T-cell (primary cell): Measurements from ENCODE around the gene ZNF33B. TPM values are rescaled to one million over a fixed set of nuclear protein-coding genes. Genes with fewer than 3 reads are reported as not detected.
"Not testable (repeated sequence)": the region's sequence is repeated elsewhere in the genome, so short reads cannot be mapped to it uniquely, and the experiment has no call there.

Experiments
- ATAC-seq, 4 experiments: fragments of 200-7000 bp in 3 of 4; fragments of 150-1000 bp in 1 of 4; cut with Tn5 transposase; replicated peaks in 1 of 4; 1 replicate in 3 of 4; 2 replicates in 1 of 4; pipeline ENCODE4 v1.10.0; 2021; ENCODE audit warnings: moderate library complexity in 3 of 4, mild to moderate bottlenecking in 2 of 4, moderate number of reproducible peaks in 1 of 4
- CTCF ChIA-PET, 2 donors: fragments of 300-600 bp; sonication (Branson Sonifier 250); formaldehyde crosslinking; loops; one replicate each; lab custom pipeline; 2022; ENCODE audit warnings: antibody characterized with exemption in 2 of 2; lab: Charles Lee
- POLR2A ChIA-PET, 2 donors: fragments of 300-600 bp; sonication (Branson Sonifier 250); formaldehyde crosslinking; loops; one replicate each; lab custom pipeline; 2022; ENCODE audit warnings: antibody characterized with exemption in 2 of 2; lab: Charles Lee
- DNase-seq, 35 experiments: peaks; one replicate each; pipeline versions ENCODE4 v3.0.0 to v3.0.0-alpha.2; 2013 to 2023
- H3K27ac ChIP-seq: one replicate; pipeline ENCODE4 v1.5.1; 2013; ENCODE audit warnings: low read length
- H3K27me3 ChIP-seq, 2 experiments: replicated peaks in 1 of 2; 1 replicate in 1 of 2; 2 replicates in 1 of 2; pipeline versions ENCODE4 v1.6.1 to v1.7.0; 2013; ENCODE audit warnings: low read length in 1 of 2, mixed read lengths in 1 of 2; ENCODE audit not compliant: control insufficient read depth in 2 of 2, insufficient read depth in 2 of 2; ENCODE audit errors: extremely low read depth in 1 of 2
- H3K36me3 ChIP-seq, 2 donors: 1 replicate in 1 of 2; 2 replicates in 1 of 2; pipeline versions ENCODE4 v1.6.1 to v1.7.0; 2013; ENCODE audit warnings: low read length in 1 of 2; ENCODE audit not compliant: control insufficient read depth in 2 of 2, insufficient read depth in 1 of 2; ENCODE audit errors: extremely low read depth in 1 of 2
- H3K4me1 ChIP-seq, 2 experiments: 1 replicate in 1 of 2; 2 replicates in 1 of 2; pipeline versions ENCODE4 v1.6.1 to v1.7.0; 2013; ENCODE audit warnings: low read length in 2 of 2, mixed read lengths in 1 of 2; ENCODE audit not compliant: insufficient read depth in 2 of 2, control insufficient read depth in 1 of 2; ENCODE audit errors: extremely low read depth in 1 of 2
- H3K4me3 ChIP-seq, 2 donors: 1 replicate in 1 of 2; 2 replicates in 1 of 2; pipeline versions ENCODE4 v1.5.1 to v1.7.0; 2013; ENCODE audit warnings: mild to moderate bottlenecking in 2 of 2, low read length in 1 of 2, moderate library complexity in 1 of 2; ENCODE audit not compliant: control insufficient read depth in 1 of 2; ENCODE audit errors: extremely low read depth in 1 of 2
- H3K9me3 ChIP-seq: 2 replicates; pipeline ENCODE4 v1.7.0; 2013
- H3K27ac Mint-ChIP-seq, 2 donors: one replicate each; pipeline ENCODE4 v1.8.0; 2020 to 2021; ENCODE audit warnings: mild to moderate bottlenecking in 2 of 2, mixed read lengths in 2 of 2
- H3K27me3 Mint-ChIP-seq, 2 donors: one replicate each; pipeline ENCODE4 v1.8.0; 2021 to 2022; ENCODE audit warnings: mixed read lengths in 2 of 2
- H3K36me3 Mint-ChIP-seq: one replicate; pipeline ENCODE4 v1.8.0; 2021; ENCODE audit warnings: mixed read lengths
- H3K4me1 Mint-ChIP-seq, 3 donors: one replicate each; pipeline ENCODE4 v1.8.0; 2020 to 2022; ENCODE audit warnings: mixed read lengths in 3 of 3, mild to moderate bottlenecking in 1 of 3
- H3K4me3 Mint-ChIP-seq, 3 donors: one replicate each; pipeline ENCODE4 v1.8.0; 2020 to 2022; ENCODE audit warnings: mild to moderate bottlenecking in 3 of 3, mixed read lengths in 3 of 3, moderate library complexity in 3 of 3
- H3K9me3 Mint-ChIP-seq, 3 donors: one replicate each; pipeline ENCODE4 v1.8.0; 2020 to 2022; ENCODE audit warnings: mixed read lengths in 3 of 3
- WGBS: methylation state at CpG from one replicate; pipeline ENCODE4 v1.1.5; 2013; ENCODE audit warnings: missing lambda C conversion rate; ENCODE audit not compliant: insufficient coverage; 5-methylcytosine and 5-hydroxymethylcytosine counted together
- total RNA-seq, 35 experiments: library from RNA in 6 of 35; stranded (reverse) in 6 of 35; fragments of 120-200 nt in 1 of 35; gene quantifications; one replicate each; pipeline versions ENCODE4 v1.2.1 to v1.2.4 and lab custom pipeline; 2013 to 2026

Gene ZNF33B
- total RNA-seq, 5 donors from 2014 or later (not counting 1 experiment from before 2014, with no cell fraction given): 26.4 to 61.6 (median 57.7) TPM

DNA sequence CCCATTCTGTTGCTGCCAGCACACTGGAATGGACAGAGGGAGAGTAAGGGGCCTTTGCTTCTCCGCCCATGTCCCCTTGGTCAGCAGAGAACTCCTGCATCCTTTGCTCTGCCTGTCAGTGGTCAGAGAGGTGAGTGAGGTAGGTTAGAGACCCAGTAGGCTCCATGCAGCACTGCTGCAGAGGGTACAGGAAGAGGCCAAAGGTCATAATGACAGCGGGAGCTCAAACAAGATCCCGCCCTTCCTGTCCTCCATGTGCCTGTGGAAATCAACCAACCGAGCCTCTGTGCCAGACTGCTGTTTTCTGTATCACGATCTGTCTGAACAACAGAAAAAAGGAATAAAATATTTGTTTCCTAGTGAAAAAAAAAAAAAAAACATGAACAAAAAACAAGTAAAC, 81.4 kb downstream of the ZNF33B start:
- peaks cover 0 to 2% of the 10 kb centered on the region in 2 experiments for H3K27me3 ChIP-seq
- peaks cover 0 to 12% of the 10 kb centered on the region in 2 donors for H3K27me3 Mint-ChIP-seq
- no peak overlapping the region for H3K27ac Mint-ChIP-seq
- 80% methylated on average over 3 of the region's 5 CpGs for WGBS
- H3K36me3 Mint-ChIP-seq: peaks cover 4% of the 10 kb centered on the region
- ChIA-PET CTCF (no interaction called here), POLR2A (no interaction called here)
- peaks cover 11 to 15% (median 12%) of the 10 kb centered on the region in 3 donors for H3K4me1 Mint-ChIP-seq
- H3K27ac ChIP-seq: no peak overlapping the region
- H3K4me3 ChIP-seq: no peak overlapping the region
- H3K4me3 Mint-ChIP-seq: no peak overlapping the region
- ATAC-seq (no peak), DNase-seq (no peak)
- no peaks in the 10 kb centered on the region for H3K9me3 ChIP-seq
- no peaks in the 10 kb centered on the region for H3K36me3 ChIP-seq
- peaks cover 6% of the 10 kb centered on the region in 2 experiments for H3K4me1 ChIP-seq
- H3K9me3 Mint-ChIP-seq: no peaks in the 10 kb centered on the region

DNA sequence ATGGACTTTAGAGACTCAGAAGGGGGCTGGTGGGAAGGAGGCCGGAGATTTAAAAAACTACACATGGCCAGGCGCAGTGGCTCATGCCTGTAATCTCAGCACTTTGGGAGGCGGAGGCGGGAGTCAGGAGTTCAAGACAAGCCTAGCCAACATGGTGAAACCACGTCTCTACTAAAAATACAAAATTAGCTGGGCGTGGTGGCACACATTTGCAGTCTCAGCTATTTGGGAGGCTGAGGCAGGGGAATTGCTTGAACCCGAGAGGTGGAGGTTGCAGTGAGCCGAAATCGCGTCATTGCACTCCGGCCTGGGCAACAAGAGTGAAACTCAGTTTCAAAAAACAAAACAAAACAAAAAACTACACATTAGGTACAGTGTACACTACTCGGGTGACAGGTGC, 84.8 kb downstream of the ZNF33B start:
- H3K36me3 ChIP-seq, POLR2A ChIA-PET, DNase-seq, H3K27me3 Mint-ChIP-seq, H3K27me3 ChIP-seq, H3K27ac Mint-ChIP-seq, ATAC-seq, H3K9me3 Mint-ChIP-seq, H3K9me3 ChIP-seq, H3K27ac ChIP-seq, H3K4me3 ChIP-seq: not testable (repeated sequence)
- WGBS: 88% methylated on average over 4 of the region's 12 CpGs
- CTCF ChIA-PET: interaction anchor here in 1 of 2 donors (0.7 kb wide), 1 partner anchor 1117 kb away, joined by 4 read pairs; no protein-coding TSS in a partner anchor
- Mint-ChIP-seq H3K4me1 (peaks cover 38 to 39% (median 38%) of the 10 kb centered on the region in 3 donors), H3K4me3 (peak overlapping the region; percentile 94 to 99 (median 99)), H3K36me3 (peaks cover 25% of the 10 kb centered on the region)
- H3K4me1 ChIP-seq: peaks cover 11 to 18% of the 10 kb centered on the region in 2 experiments

DNA sequence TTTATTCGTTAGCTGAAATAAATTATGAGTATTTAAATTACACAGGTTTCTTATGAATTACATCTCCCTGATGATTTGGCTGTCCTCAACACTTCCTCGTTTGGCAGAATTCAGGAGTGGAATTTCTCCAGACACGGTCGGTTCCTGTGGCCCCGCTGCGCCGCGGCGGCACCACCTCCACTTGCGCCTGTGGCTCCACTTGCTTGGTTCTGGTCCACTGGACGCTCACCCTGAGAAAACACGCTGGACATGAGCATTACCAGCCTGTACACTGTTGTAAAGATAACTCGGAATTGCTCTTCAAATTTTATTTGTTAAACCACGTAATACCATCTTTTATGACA, 85.3 kb downstream of the ZNF33B start:
- H3K27ac ChIP-seq: peak overlapping the region; percentile 4
- CTCF ChIA-PET: no interaction called here
- peaks cover 0 to 2% of the 10 kb centered on the region in 2 experiments for H3K27me3 ChIP-seq
- H3K4me1 ChIP-seq: peaks cover 11 to 18% of the 10 kb centered on the region in 2 experiments
- H3K36me3 ChIP-seq: no peaks in the 10 kb centered on the region
- ATAC-seq: peak; percentile 1 to 11 (median 6)
- Mint-ChIP-seq H3K36me3 (peaks cover 30% of the 10 kb centered on the region), H3K9me3 (peaks cover 0 to 5% (median 0%) of the 10 kb centered on the region in 3 donors), H3K4me3 (peak overlapping the region; percentile 94 to 99 (median 99)), H3K27me3 (peaks cover 0 to 4% of the 10 kb centered on the region in 2 donors), H3K4me1 (peaks cover 40 to 43% (median 42%) of the 10 kb centered on the region in 3 donors), H3K27ac (peak overlapping the region; percentile 95 to 96)
- POLR2A ChIA-PET: no interaction called here
- no peaks in the 10 kb centered on the region for H3K9me3 ChIP-seq
- DNase-seq: no peak
- peak overlapping the region; percentile 81 to 99 for H3K4me3 ChIP-seq
- WGBS: 4% methylated on average over 10 of the region's 14 CpGs

DNA sequence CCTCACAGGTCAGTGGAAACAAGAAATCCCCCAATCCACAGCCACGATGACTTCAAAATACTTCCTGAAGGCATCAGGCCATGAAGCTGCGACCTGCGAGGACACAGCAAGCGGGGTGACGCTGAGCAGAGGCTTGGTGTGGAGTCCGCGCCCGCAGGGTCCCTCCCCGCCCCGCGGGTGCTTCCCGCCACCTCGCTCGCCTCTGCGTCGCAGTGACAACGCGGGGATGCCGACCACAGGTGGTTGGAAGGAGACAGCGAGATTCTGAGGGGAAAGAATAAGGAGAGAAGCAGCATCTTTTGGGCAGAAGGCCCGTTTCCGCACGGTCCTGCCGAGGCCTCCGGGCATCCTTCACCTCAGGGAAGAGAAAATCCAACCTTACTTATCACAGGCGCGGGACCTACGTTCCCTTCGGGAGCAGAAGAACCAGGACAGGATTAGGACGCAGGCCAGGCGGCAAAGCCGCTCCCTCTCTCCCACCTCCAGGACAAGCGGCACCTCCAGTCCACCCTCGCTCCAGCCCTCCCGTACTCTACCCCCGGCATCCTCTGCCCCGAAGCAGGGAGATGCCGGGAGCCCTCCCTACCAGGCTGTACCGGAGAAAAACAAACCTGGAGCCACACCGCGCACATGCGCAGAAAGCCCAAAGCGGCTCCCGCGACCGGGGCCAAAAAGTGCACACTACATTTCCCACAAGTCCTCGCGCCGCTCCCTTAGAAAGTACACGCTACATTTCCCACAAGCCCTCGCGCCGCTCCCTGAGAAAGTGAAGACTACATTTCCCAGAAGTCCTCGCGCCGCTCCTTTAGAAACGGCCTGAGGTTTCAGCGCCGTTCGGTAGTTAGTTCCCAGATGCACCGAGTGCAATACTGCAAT, 85.9 kb downstream of the ZNF33B start:
- Mint-ChIP-seq H3K36me3 (peaks cover 35% of the 10 kb centered on the region), H3K4me3 (peak overlapping the region; percentile 94 to 99 (median 99)), H3K27me3 (peaks cover 0 to 4% of the 10 kb centered on the region in 2 donors), H3K4me1 (peaks cover 46 to 49% (median 47%) of the 10 kb centered on the region in 3 donors), H3K27ac (peak overlapping the region; percentile 95 to 96), H3K9me3 (peaks cover 0 to 5% (median 3%) of the 10 kb centered on the region in 3 donors)
- ATAC-seq: peak; percentile 93 to 98 (median 95)
- H3K36me3 ChIP-seq: no peaks in the 10 kb centered on the region
- peaks cover 11 to 18% of the 10 kb centered on the region in 2 experiments for H3K4me1 ChIP-seq
- H3K27ac ChIP-seq: peak overlapping the region; percentile 69
- DNase-seq: peak; percentile 86 to 97 (median 91)
- peak overlapping the region; percentile 81 to 99 for H3K4me3 ChIP-seq
- no peaks in the 10 kb centered on the region for H3K9me3 ChIP-seq
- CTCF ChIA-PET: no interaction called here
- WGBS: under 1% methylated on average over 42 of the region's 61 CpGs
- H3K27me3 ChIP-seq: peaks cover 0 to 2% of the 10 kb centered on the region in 2 experiments
- POLR2A ChIA-PET: no interaction called here

DNA sequence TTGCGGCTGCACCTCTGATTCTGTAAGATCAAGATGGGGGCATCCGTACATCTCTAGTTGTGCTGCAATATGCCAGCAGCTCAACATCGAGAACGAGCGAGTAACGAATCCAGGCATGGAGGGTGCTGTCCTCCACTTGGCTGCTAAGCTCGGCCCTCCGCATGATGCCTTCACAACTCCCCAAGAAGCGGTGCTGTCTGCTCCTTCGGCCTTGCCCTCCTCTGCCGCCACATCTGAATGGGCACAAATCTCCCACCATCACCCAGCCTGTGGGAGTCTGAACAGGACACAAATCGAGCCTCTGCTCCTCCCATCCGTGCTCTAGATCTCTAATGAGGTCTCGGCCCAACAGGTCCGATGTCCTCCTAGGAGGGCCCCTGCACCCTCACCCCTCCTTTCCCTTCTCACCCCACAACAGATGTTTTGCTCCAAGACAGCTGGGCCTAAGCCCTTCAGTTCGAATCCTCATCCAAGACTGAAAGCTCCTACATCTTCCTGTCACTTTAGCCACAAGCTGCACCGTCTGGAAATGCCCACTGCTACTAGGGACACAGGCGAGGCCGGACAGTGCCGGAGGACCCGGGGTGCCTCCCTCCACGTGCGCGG, 86.7 kb downstream of the ZNF33B start:
- DNase-seq (peak in 1 of 35 experiments; percentile 1), ATAC-seq (no peak)
- peak overlapping the region; percentile 81 to 99 for H3K4me3 ChIP-seq
- Mint-ChIP-seq H3K27me3 (peaks cover 0 to 4% of the 10 kb centered on the region in 2 donors), H3K27ac (peak overlapping the region; percentile 95 to 96), H3K4me3 (peak overlapping the region; percentile 94 to 99 (median 99)), H3K36me3 (peaks cover 42% of the 10 kb centered on the region), H3K9me3 (peaks cover 1 to 8% (median 7%) of the 10 kb centered on the region in 3 donors), H3K4me1 (peaks cover 54 to 55% (median 54%) of the 10 kb centered on the region in 3 donors)
- WGBS: 59% methylated on average over 24 of the region's 24 CpGs
- H3K27me3 ChIP-seq: peaks cover 0 to 2% of the 10 kb centered on the region in 2 experiments
- no peak overlapping the region for H3K27ac ChIP-seq
- H3K36me3 ChIP-seq: no peaks in the 10 kb centered on the region
- CTCF ChIA-PET: no interaction called here
- peaks cover 11 to 18% of the 10 kb centered on the region in 2 experiments for H3K4me1 ChIP-seq
- POLR2A ChIA-PET: no interaction called here
- peaks cover 2% of the 10 kb centered on the region for H3K9me3 ChIP-seq

DNA sequence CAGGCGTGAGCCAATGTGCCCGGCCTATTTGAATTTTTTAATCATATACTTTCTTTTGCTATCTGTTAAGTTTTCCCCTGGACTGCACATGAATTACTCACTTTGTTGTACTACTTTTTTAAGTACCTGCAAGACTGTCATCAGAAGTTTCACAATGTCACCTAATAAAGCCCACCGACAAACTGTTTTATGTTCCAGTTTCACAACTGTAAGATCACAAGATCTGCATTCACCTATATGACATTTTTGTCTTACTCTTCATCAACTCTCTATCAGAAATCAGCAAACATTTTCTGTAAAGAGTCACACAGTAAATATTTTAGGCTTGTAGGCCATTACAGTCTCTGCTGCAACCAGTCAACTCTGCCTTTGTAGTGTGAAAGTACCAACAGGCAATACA, 88.5 kb downstream of the ZNF33B start:
- 77% methylated on average over 3 of the region's 3 CpGs for WGBS
- peaks cover 56 to 58% (median 57%) of the 10 kb centered on the region in 3 donors for H3K4me1 Mint-ChIP-seq
- POLR2A ChIA-PET: no interaction called here
- Histone ChIP-seq H3K4me1 (peaks cover 11 to 18% of the 10 kb centered on the region in 2 experiments), H3K4me3 (no peak overlapping the region), H3K9me3 (peaks cover 2% of the 10 kb centered on the region), H3K27me3 (no peaks in the 10 kb centered on the region), H3K27ac (no peak overlapping the region), H3K36me3 (no peaks in the 10 kb centered on the region)
- H3K36me3 Mint-ChIP-seq: peaks cover 56% of the 10 kb centered on the region
- H3K9me3 Mint-ChIP-seq: peaks cover 7 to 19% (median 16%) of the 10 kb centered on the region in 3 donors
- CTCF ChIA-PET: no interaction called here
- no peak for DNase-seq
- H3K4me3 Mint-ChIP-seq: peak overlapping the region in 1 of 3 donors; percentile 99
- H3K27ac Mint-ChIP-seq: no peak overlapping the region
- ATAC-seq: no peak
- H3K27me3 Mint-ChIP-seq: no peaks in the 10 kb centered on the region
